WERI-Rb-1 (cell line): ENCODE data around the gene CYP2B6.

Source experiments
- DNase-seq: peaks from one replicate; pipeline ENCODE4 v3.0.0-alpha.2; 2020
- H3K27ac ChIP-seq: fragments of 250-450 bp; sonication (Bioruptor Pico); 2 replicates; pipeline ENCODE4 v1.5.1; 2020; ENCODE audit warnings: mild to moderate bottlenecking, moderate library complexity
- H3K27me3 ChIP-seq: fragments of 250-450 bp; sonication (Bioruptor Pico); 2 replicates; pipeline ENCODE4 v1.5.1; 2021; ENCODE audit warnings: mild to moderate bottlenecking, low read depth, moderate library complexity; ENCODE audit not compliant: insufficient read depth, severe bottlenecking
- H3K36me3 ChIP-seq: fragments of 250-450 bp; sonication (Bioruptor Pico); 2 replicates; pipeline ENCODE4 v1.5.1; 2020; ENCODE audit warnings: mild to moderate bottlenecking, moderate library complexity
- H3K4me3 ChIP-seq: 2 replicates; pipeline ENCODE4 v1.5.1; 2011; ENCODE audit warnings: low read depth, mild to moderate bottlenecking, control low read depth, low read length
- H3K9me3 ChIP-seq: fragments of 250-450 bp; sonication (Bioruptor Pico); 2 replicates; pipeline ENCODE4 v1.5.1; 2021; ENCODE audit warnings: mild to moderate bottlenecking, moderate library complexity; ENCODE audit not compliant: severe bottlenecking
- TF ChIP-seq, protein P1 (sequence below): IDR thresholded peaks from 2 replicates; pipeline ENCODE4 v1.5.1; 2011; ENCODE audit warnings: low read depth, mild to moderate bottlenecking, control low read depth, inconsistent platforms, low read length

CYP2B6 gene

DNA sequence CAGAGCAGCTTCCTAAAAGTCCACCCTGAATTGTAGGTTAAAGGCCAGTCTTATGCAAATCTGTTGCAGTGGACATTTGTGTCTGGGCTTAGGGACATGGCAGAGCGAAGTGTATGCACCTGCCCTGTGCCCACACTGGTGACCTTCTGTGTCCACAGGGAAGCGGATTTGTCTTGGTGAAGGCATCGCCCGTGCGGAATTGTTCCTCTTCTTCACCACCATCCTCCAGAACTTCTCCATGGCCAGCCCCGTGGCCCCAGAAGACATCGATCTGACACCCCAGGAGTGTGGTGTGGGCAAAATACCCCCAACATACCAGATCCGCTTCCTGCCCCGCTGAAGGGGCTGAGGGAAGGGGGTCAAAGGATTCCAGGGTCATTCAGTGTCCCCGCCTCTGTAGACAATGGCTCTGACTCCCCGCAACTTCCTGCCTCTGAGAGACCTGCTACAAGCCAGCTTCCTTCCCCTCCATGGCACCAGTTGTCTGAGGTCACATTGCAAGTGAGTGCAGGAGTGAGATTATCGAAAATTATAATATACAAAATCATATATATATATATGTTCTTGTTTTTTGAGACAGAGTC is 25.5 kb downstream of the CYP2B6 start:
- H3K27ac ChIP-seq: no peak overlapping the region
- no peaks in the 10 kb centered on the region for H3K9me3 ChIP-seq
- TF ChIP-seq, protein P1, sequence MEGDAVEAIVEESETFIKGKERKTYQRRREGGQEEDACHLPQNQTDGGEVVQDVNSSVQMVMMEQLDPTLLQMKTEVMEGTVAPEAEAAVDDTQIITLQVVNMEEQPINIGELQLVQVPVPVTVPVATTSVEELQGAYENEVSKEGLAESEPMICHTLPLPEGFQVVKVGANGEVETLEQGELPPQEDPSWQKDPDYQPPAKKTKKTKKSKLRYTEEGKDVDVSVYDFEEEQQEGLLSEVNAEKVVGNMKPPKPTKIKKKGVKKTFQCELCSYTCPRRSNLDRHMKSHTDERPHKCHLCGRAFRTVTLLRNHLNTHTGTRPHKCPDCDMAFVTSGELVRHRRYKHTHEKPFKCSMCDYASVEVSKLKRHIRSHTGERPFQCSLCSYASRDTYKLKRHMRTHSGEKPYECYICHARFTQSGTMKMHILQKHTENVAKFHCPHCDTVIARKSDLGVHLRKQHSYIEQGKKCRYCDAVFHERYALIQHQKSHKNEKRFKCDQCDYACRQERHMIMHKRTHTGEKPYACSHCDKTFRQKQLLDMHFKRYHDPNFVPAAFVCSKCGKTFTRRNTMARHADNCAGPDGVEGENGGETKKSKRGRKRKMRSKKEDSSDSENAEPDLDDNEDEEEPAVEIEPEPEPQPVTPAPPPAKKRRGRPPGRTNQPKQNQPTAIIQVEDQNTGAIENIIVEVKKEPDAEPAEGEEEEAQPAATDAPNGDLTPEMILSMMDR: no peak
- no peak overlapping the region for H3K4me3 ChIP-seq
- H3K27me3 ChIP-seq: no peaks in the 10 kb centered on the region
- DNase-seq: no peak
- no peaks in the 10 kb centered on the region for H3K36me3 ChIP-seq

DNA sequence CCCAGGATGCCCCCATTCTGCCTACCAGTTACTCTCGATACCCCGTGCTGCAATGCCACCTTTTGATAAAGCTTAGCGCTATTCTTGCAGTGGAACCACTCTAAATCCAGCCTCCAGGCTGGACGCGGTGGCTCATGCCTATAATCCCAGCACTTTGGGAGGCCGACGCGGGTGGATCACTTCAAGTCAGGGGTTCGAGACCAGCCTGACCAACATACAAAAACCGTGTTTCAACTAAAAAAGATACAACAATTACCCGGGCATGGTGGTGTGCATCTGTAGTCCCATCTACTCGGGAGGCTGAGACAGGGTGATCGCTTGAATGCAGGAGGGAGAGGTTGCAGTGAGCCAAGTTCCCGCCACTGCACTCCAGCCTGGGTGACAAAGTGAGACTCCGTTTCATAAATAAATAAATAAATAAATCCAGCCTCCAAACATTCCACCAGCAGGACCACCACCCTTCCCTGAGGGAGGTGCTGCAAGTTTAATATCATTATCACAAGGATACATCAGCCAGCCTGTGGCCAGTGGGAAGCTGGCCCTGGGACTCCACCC is 27.7 kb downstream of the CYP2B6 start:
- H3K36me3 ChIP-seq: no peaks in the 10 kb centered on the region
- no peaks in the 10 kb centered on the region for H3K27me3 ChIP-seq
- H3K27ac ChIP-seq: no peak overlapping the region
- DNase-seq: no peak
- H3K4me3 ChIP-seq: no peak overlapping the region
- H3K9me3 ChIP-seq: no peaks in the 10 kb centered on the region
- TF ChIP-seq, protein P1: no peak

DNA sequence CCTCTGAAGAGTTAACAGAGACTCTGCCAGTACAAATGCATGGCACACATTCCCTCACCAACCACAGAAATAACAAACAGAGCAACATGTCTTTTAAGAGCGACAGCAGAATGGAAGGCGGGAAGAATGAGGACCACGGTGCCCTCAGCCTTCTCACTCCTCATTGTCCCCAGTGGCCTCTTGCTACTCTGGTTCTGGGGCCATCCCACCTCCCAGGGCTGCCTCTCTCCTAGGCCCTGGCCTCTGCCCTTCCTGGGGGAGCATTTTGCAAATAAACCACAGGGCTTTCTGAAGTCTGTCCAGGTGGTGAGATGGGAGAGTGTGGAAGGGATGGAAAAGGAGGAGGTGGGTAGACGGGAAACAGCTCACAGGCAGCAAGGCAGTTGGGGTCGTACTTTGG is 28.3 kb downstream of the CYP2B6 start:
- Histone ChIP-seq H3K27me3 (no peaks in the 10 kb centered on the region), H3K4me3 (no peak overlapping the region), H3K36me3 (no peaks in the 10 kb centered on the region), H3K27ac (no peak overlapping the region), H3K9me3 (no peaks in the 10 kb centered on the region)
- DNase-seq: no peak
- TF ChIP-seq, protein P1: no peak

DNA sequence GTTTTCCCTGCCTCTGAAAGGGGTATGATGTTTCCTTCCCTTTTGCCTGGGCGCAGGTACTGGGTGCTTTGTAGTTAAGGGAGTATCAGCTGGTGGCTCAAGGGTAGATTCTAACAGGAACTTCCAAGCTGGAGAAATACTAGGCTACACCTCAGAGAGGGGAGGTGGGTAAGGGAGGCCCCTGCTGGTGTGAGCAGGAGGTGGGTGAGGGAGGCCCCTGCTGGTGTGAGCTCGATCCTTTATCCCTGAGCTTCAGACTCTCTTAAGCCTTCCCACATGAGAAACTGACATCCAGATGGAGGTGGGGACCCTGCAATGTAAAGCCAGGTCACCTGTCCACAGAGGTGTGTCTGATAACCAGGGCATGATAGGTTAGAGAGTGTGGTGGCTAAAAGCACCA is 32.1 kb downstream of the CYP2B6 start:
- TF ChIP-seq, protein P1: peak; percentile 52
- no peaks in the 10 kb centered on the region for H3K27me3 ChIP-seq
- peak overlapping the region; percentile 52 for H3K27ac ChIP-seq
- DNase-seq: peak; percentile 74
- H3K36me3 ChIP-seq: no peaks in the 10 kb centered on the region
- no peak overlapping the region for H3K4me3 ChIP-seq
- no peaks in the 10 kb centered on the region for H3K9me3 ChIP-seq

DNA sequence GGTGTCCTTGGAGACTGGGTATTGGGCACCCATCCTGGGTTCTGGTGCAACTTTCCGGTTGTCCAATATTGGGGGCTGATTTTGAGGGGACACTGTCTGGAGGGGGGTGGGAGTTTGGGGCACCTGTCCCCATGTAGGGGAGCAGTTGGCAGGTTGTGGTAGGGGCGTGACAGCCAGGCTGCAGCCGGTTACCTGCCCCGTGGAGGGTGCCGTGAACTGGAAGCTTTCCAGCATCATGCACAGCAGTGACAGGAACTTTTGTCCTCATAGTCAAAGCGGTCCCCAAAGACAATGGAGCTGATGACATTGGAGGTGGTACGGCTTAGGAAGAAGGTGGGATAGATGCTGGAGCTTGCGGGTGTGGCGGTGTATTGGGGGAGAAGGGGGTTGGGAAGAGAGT is 34.3 kb downstream of the CYP2B6 start:
- Histone ChIP-seq H3K36me3 (no peaks in the 10 kb centered on the region), H3K27me3 (no peaks in the 10 kb centered on the region), H3K4me3 (no peak overlapping the region), H3K27ac (no peak overlapping the region), H3K9me3 (no peaks in the 10 kb centered on the region)
- DNase-seq: no peak
- TF ChIP-seq, protein P1: no peak

DNA sequence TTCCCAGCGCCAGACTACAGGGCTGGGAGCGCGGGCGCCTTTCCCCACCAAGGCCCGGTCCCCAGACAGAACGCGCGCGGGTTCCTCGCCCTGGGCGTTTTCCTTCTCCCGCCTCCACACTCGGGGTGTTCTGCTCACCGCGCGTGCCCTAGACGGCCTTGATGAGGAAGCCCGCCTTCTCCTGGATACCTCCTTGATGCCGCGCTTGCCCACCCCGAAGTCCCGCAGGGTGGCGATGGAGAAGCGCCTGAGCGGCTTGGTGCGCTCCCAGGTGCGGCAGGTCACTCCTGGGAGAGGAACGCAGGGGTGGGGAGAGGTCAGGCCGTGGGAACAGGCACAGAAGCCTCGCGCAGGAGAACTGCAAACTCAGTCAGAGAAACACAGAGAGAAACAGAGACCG is 34.8 kb downstream of the CYP2B6 start:
- no peak for DNase-seq
- TF ChIP-seq, protein P1: no peak

More for the DNA sequence above, 34.8 kb downstream of the CYP2B6 start:
- no peaks in the 10 kb centered on the region for H3K36me3 ChIP-seq
- no peak overlapping the region for H3K4me3 ChIP-seq
- H3K27ac ChIP-seq: no peak overlapping the region
- H3K9me3 ChIP-seq: no peaks in the 10 kb centered on the region
- H3K27me3 ChIP-seq: no peaks in the 10 kb centered on the region
